Tibial nerve (tissue), 4 donors: ENCODE data around the gene RPTOR.

Experiments used
- CTCF ChIP-seq, 5 experiments: fragments of 200-600 bp in 3 of 5; fragments of 450-650 bp in 2 of 5; sonication (generic) in 3 of 5; IDR thresholded peaks; one replicate each; pipeline ENCODE4 v1.5.1; 2016 to 2019; ENCODE audit warnings: antibody characterized with exemption in 5 of 5, mild to moderate bottlenecking in 3 of 5, moderate library complexity in 2 of 5
- EP300 ChIP-seq, 2 donors: sonication (generic); formaldehyde crosslinking; IDR thresholded peaks; one replicate each; pipeline ENCODE4 v1.6.1; 2017; ENCODE audit warnings: antibody characterized with exemption in 2 of 2, mild to moderate bottlenecking in 1 of 2

- TF ChIP-seq EP300 (IDR thresholded peaks at IDR 0.05) (no peak), CTCF (IDR thresholded peaks at IDR 0.05) (no peak)
These were observed 42.7 kb upstream of the RPTOR start for GRCh38 chr17:80501741-80502577.
